GM13976 (cell line): ENCODE results near the gene ZNF22.

Experiments
- DNase-seq: peaks from one replicate; pipeline ENCODE4 v3.0.0; 2012; ENCODE audit warnings: low spot score
- in situ Hi-C: fragments of 300-500 bp; cut with MboI; formaldehyde crosslinking; loops from one replicate; pipeline ENCODE4 v1.12.0; 2022; ENCODE audit warnings: low sequenced_read_pairs, mixed read lengths, inconsistent platforms; ENCODE audit not compliant: unreplicated experiment
- TF ChIP-seq, protein P1 (sequence below): IDR thresholded peaks from 2 replicates; pipeline ENCODE4 v1.5.1; 2012; ENCODE audit warnings: borderline replicate concordance, mild to moderate bottlenecking; ENCODE audit not compliant: insufficient read depth; ENCODE audit errors: extremely low read depth, missing control alignments, control extremely low read depth

Gene ZNF22

DNA sequence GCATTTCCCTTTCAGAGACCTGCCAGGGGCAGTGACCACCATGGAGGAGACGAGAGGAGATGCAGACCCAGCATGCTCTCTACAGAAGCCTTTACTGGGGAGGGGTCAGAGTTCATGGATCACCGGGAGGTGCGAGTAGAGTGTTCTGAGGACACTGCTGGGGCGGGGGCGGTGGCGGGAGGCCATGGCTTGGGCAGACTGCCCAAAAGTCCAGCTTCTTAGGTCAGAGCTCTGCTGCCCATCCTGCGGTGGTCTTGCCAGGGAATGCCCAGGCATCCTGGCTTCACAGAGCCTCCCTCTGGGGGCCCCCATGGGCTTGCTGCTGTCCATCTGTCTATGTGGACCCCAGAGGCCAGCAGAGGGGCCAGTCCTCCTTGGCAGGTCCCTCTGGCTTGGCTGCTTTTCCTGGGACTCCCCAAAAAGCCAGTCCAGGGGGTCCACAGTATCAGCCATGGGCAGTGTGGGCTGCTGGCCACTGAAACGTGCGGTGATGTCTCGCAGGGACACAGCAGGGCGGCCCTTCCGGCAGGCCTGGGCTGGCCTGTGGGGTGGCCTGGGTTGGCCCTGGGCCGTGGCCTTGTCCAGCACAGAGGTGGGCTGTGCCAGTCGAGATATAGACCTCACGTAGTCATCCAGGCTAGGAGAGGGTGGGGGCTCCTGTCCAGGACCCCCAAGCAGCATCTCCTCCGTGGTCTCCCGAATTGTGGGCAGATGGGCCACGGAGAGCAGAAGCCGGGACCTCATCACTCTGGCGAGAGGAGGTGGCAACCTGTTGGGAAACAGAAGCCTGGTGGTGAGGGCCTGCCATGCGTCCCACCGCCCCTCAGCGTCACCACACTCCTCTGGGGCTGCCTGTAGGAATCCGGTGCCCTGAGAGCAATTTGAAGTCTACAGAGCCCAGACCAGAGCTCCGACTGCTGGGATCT lies 23.2 kb upstream of the ZNF22 start:
- TF ChIP-seq, protein P1, sequence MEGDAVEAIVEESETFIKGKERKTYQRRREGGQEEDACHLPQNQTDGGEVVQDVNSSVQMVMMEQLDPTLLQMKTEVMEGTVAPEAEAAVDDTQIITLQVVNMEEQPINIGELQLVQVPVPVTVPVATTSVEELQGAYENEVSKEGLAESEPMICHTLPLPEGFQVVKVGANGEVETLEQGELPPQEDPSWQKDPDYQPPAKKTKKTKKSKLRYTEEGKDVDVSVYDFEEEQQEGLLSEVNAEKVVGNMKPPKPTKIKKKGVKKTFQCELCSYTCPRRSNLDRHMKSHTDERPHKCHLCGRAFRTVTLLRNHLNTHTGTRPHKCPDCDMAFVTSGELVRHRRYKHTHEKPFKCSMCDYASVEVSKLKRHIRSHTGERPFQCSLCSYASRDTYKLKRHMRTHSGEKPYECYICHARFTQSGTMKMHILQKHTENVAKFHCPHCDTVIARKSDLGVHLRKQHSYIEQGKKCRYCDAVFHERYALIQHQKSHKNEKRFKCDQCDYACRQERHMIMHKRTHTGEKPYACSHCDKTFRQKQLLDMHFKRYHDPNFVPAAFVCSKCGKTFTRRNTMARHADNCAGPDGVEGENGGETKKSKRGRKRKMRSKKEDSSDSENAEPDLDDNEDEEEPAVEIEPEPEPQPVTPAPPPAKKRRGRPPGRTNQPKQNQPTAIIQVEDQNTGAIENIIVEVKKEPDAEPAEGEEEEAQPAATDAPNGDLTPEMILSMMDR, result no peak
- in situ Hi-C loops, result loop anchor here (10.0 kb wide), 1 partner anchor 53 kb away; no protein-coding TSS in a partner anchor
- DNase-seq, result no peak

DNA sequence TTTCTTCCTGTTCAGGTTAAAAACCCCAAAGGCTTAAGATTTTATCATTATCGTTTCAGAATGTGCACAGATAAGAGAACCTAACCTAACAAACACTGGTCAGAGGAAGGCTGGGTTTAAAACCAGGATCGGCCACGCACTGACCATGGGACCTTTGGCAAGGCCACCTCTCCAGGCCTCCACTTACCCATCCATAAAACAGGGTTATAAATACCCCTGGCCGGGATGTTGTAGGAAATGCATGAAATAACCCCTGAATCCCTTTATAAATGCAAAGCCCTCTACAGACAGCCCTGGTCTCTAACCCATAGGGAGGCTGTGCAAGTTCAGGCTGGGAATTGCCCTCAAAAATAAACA lies 22.5 kb upstream of the ZNF22 start:
- in situ Hi-C loops, result loop anchor here (10.0 kb wide), 1 partner anchor 53 kb away; no protein-coding TSS in a partner anchor
- TF ChIP-seq, protein P1, result no peak
- no peak for DNase-seq

DNA sequence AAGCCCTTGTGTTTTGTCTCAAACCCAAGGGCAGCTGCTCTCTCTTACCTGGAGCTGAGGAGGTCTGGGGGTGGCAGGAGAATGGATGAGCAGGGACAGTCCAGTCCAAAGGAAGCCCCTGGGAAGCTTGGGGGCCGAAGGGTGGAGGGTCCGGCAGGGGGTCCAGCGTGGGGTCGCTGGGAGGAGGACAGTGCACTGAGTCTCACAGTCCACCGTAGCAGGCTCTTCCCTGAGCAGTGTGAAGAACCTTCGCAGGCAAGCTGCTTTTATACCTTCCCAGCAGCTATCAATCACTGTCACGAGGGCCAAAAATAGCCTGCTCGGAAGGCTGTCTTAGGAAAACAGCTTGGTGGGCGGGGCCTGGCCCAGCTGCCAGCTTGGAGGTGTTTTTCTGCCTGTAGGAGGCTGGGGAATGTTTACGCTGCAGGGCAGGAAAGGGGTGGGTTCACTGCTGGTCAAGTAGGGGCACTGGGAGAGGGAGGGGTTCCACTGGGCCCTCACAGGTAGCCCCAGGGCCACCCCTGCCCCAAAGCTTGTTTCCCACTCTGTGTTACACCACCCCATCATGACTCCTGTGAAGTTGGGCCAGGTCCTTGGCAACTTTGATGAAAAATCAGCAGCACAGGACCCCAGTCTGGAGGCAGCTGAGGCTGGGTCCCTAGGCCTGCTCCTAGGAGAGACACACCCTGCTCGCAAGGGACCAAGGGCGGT lies 22.0 kb upstream of the ZNF22 start, which contains the start of gene DEPP1:
DEPP1 (minus strand) TSS at position 240 of the 711 bp plus-strand sequence. CDS start 779 bp downstream, outside the sequence.
- DNase-seq, result peak; percentile 68
- TF ChIP-seq, protein P1, result no peak
- in situ Hi-C loops, result loop anchor here (10.0 kb wide), 1 partner anchor 54 kb away; no protein-coding TSS in a partner anchor

DNA sequence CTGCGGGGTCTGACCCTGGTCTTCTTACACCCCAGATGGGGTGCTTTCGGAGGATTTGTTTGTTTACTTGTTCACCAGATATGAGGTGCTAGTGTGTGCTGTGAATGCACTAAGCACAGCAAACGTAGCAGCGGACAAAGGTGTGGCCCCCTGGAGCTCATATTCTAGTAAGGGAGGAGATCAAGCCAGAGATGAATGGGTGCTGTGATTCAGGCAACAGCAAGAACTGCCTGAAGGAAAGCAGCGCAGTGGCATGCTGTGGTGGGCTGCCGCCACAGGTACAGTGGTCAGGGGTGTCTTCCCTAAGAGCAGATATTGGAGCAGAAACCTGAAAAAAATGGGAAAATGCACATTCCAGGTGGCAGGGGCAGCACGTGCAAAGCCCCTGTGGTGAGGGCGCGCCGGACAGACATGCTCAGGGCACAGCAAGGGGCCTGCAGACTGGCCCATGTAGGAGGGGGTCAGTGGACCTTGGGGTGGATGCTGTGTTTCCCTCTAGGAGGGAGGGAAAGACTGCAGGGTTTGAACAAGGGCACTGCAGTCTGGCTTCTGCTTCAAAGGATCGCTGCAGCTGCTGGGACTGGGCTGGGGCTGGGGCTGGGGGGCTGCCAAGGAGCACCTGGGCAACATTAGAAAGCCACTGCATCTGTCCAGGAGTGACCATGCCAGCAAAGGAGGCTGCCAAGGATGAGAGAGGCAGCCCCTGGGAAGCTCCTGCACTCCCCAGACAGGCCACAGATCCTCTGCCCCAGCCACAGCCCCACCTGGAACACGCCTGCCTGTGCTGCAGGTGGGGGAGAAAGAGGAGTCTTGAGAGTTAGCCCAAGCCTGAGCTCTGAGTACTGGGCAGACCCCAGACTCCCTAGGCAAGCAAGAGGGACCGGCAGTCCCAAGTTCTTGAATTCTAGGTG lies 21.2 kb upstream of the ZNF22 start:
- no peak for DNase-seq
- in situ Hi-C loops, result loop anchor here (10.0 kb wide), 1 partner anchor 55 kb away; no protein-coding TSS in a partner anchor
- TF ChIP-seq, protein P1, result no peak

DNA sequence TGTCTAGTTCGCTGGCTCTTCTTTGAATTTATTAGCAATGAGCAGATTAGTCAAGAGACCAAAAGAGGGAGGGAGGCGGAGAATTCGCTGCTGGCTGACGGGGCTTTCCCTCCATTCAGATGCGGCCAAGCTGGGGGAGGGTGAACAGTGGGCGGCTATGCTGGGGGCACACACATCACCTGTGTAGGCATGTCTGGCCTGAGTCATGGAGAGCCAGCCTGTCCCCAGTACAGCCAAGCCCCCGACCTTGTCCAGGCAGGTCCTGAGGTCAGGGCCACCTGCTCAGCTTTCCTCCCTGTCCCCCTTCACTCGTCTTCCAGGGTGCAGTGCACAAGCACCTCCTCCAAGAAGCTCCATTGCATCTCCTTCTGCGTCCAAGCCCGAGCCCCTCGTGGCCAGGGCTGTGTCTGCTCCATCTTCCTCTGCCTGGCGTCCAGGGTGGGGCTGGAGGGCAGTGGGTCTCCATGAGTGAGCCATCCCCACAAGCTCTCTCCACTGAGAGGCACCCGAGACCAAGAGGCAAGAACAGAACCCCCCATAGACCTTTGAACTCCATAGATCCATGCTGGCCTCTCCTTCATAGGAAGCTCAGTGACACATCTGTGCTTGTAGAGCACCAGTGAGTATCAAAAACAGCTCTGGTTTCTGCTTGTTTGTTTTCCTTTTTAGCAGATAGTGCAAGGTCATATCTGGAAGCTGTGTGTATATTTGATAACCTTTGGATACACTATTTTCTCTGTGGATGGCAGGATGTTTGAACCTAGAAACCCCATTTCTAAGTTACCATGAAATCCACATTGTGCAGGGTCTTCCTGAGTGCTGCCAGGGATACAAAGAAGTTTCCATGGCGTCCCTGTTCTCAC lies 20.2 kb upstream of the ZNF22 start:
- TF ChIP-seq, protein P1, result no peak
- DNase-seq, result peak; percentile 61
- in situ Hi-C loops, result no loop called here
